Measurements from ENCODE around the gene VCP.

Gene VCP

GRCh38 chr9:35014517-35014916 is 57.9 kb downstream of the VCP start:
- DNase-seq (ENCODE audit: low spot score) = no peak

- no peak for DNase-seq (ENCODE audit: low spot score)
These were observed 62.0 kb downstream of the VCP start for GRCh38 chr9:35010351-35010958.
